GM19035 (cell line): Measurements from ENCODE around the gene HDAC11.
"Not testable (repeated sequence)": the region's sequence is repeated elsewhere in the genome, so short reads cannot be mapped to it uniquely, and the experiment has no call there.

Experiments used
- ATAC-seq: cut with Tn5 transposase; IDR thresholded peaks from one replicate; pipeline ENCODE4 v1.9.1; 2021; ENCODE audit not compliant: unreplicated experiment

HDAC11 gene

GRCh38 chr3:13506680-13507079 lies 26.6 kb downstream of the HDAC11 start:
- no peak for ATAC-seq

- no peak for ATAC-seq
Measured at GRCh38 chr3:13507247-13507569, 27.1 kb downstream of the HDAC11 start.

GRCh38 chr3:13507570-13508339 lies 27.6 kb downstream of the HDAC11 start:
- no peak for ATAC-seq

- no peak for ATAC-seq
Measured at GRCh38 chr3:13508496-13508895, 28.4 kb downstream of the HDAC11 start.

DNA sequence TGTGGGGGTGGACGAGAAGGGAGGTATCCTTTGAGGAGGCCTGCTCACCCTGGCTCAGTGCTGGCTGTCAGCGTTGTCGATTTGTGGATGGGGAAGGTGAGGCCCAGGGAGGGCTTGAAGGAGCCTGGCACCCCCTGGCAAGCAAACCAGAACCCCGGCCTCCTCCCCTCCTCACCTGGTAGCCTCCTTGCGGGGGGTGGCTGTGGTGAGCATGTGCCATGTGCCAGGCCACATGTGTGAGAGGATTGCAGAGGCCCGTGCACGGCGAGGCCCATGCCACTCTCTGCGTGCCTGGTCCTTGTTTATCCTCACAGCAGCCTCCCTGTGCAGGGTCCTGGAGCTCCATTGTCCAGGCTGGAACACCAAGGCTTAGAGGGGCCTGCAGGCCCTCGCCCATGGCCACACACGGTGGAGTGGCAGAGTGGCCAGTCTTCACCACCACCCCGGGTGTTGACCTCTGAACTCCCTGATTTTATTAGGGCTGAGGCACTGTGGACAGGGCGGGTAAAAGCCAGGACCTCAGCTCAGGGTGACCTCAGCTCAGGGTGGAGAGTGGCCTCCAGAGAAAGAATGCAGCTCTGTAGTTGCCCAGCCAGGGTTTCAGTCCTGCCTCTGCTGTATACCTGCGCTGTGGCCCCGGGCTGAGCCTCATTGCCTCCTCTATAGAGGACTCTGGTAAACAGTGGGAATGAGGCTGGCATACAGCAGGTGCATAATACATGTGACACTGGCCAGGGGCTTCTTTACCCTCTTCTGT lies 29.1 kb downstream of the HDAC11 start:
- no peak for ATAC-seq

GRCh38 chr3:13509816-13510192 lies 29.7 kb downstream of the HDAC11 start:
- no peak for ATAC-seq

- no peak for ATAC-seq
Measured at GRCh38 chr3:13512451-13512850, 32.3 kb downstream of the HDAC11 start.

DNA sequence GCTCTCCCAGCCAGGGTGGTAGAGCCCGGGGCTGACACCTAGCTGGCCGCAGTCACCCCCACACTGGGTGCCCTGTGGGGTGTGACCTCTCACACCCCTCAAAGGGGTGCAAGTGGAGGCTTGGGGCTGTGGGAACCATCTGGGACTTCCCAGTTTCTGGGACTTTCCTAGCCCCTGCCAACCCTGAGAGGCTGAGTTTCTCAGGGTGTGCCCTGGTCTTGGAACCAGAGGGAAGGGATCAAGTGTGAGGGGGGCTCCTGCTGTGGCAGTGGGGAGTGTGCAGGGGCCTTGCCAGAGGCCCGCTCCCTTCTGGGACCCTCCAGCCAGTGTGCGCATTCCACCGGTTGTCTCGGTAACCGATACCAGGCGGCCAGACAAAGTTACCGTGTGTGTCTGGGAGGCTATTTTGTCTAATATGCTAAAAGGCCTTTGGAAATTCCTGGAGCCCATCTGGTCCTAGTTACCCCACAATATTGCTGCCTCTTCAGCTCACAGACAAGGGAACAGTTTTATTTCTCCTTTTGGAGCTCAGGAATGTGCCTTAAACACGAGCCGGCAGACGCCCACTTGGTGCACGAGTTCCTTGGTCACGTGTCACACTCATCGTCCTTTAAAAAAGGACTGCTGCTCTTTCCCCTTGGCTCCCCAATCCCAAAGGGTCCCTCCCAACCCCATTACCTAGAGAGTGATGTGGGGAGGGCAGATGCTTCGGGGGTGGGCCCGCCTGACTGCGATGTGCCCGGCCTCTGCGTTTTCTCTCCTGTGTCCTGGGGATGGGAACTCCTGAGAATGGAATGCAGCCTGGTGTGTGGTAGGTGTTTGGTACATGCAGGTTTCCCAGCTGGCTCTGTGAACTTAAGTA lies 33.2 kb downstream of the HDAC11 start:
- no peak for ATAC-seq

DNA sequence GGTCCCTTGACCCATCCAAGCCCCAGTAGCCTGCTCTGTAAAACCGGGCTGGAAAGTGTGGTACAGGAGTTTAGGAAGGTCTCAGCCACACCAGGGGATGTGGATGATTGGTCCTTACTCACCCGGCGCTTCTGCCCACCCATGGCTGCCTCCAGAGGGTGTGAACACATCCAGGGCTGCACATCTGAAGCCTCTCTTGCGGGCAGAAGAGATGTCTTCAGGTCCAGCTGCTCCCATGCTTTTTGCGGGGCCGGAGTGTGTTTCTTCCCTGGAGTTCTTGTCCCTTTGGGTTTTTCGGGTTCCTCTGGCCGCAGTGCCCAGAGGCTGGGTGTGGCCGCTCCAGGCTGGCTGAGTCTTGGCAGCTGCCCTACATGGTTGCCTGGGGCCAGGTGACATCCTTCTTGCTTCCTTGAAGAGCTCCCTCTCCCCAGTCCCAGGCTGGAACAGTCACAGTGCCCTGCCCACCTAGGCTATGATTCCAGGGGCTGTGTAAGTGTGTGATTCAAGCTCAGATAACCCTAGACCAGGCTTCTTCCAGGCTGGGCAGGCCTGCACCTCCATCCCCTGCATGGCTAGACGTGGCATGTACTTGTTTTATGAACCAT lies 33.9 kb downstream of the HDAC11 start:
- ATAC-seq: no peak

DNA sequence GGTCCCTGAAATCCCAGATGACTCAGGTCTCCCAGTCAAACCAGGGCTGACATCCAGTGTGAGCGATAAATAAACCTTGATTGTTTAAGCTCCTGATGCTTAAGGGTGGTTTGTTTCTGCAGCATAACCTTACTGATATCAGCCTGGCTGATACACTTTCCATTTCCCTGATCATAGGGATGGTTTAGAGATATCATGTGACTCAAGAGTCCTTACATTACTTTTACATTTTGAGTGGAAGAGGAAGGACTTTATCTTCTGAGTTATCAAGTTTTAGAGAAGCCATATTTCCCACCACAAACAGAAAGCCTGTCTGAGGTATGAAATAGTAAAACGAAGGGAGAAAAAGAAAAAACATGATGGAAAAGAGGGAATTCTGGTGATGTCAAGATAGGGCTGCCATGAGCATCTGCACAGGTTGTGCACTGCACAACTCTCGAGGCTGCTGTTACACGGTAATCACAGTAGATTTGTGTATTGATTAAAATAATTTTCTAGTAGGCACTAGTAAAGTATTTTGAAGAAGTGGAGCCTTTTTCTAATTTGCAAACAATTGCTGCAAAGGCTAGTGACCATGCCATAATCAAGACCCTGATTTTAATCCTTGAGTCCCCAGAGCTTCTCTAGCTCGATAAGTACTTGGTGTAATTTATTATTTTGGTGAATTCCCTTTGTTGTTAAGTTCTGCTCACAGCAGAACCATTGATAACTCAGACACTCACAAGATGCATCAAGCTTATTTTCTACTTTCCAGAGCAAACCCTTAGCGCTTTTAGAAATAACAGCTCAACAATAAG lies 34.7 kb downstream of the HDAC11 start:
- ATAC-seq: no peak

DNA sequence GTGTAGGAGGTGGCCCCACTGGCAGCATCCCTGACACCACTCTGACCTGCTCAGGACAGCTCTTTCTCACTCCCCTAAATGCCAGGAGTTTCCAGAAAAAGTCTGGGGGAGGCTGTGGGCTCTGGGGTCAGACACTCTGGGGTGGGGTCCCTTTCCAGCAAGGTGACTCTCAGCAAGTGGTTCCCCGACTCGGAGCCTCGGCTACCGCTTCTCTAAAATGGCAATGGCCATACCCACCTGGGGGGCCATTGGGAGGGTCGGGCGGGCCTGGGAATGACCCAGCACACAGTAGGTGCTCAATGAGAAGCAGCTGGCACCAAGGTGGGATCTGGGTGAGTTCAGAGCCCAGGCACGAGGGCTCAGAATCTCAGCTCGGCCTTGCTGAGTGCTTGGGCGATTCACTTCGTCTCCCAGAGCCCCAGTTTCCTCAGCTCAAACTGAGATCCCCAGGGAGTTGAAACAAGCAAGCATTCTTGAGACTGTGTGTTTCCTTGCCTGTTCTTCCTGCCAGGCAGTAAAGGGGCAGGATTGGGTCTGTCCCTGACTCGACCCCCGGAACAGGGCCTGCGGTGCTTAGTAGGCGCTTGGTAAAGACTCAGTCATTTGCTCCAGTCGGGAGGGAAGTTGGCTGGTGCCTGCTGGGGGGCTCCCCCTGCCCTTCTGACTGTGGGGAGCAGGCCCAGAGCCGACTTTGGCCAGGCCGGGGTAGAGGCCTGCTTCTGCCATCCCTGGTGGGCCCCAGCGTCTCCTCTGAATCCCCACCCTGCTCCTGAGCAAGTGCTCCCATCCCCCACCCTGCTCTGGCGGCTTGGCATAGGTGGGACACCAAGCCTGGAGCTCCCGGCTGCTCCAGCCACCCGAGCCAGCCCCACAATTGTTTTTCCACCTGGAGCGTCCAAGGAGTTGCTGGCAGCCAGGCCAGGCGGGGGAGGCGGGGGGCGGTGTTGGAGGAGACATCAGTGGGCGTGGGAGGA lies 36.0 kb downstream of the HDAC11 start:
- no peak for ATAC-seq

DNA sequence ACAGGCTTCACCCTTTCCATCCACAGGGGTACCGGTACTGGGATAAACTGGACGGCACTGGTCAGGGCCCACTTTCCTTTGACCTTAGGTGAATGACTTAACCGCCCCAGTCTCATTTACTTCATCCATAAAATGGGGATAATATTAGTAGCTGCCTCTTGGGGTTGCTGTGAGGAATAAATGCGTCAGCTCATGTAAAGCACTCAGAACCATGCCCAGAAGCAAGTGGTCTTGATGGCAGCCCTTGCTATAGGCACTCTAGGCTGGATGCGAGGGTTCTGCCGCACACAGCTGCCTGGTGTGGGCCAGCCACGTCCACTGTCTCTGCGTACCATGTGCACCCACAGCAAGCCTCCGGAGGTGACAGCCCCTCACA lies 36.6 kb downstream of the HDAC11 start:
- no peak for ATAC-seq

GRCh38 chr3:13517253-13517977 lies 37.3 kb downstream of the HDAC11 start:
- ATAC-seq: no peak

DNA sequence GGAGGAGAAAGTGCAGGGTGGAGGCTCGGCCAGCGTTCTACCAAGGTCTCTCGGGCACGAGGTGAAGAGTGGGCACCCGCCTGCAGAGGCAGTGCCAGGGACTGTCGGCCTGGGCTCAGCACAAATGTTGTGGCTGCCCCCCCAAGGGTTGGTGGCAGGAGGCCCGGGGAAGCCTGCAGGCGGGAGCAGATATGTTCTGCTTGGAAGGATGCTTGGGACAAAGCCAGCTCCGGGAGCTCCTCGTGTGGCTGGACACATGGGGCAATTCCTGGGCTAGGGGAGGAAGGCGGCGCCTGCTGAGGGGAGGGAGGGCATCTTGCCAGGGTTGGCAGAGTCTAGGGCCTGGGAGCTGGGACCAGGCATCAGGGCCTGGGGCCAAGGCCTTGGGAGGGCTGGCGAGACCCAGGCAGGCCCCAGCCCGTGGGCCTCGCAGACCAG lies 38.4 kb downstream of the HDAC11 start:
- no peak for ATAC-seq

GRCh38 chr3:13519006-13519791 lies 39.1 kb downstream of the HDAC11 start:
- no peak for ATAC-seq

GRCh38 chr3:13520326-13520880 lies 40.3 kb downstream of the HDAC11 start:
- no peak for ATAC-seq

- ATAC-seq: no peak
Measured at GRCh38 chr3:13521309-13521708, 41.2 kb downstream of the HDAC11 start.

DNA sequence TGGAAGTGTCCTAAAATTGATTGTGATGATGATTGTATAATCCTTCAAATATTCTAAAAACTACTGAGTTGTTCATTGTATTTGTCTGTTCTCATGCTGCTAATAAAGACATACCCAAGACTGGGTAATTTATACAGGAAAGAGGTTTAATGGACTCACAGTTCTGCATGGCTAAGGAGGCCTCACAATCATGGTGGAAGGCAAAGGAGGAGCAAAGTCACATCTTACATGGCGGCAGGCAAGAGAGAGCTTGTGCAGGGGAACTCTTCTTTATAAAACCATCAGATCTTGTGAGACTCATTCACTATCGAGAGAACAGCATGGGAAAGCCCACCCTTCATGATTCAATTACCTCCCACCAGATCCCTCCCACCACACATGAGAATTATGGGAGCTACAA lies 41.6 kb downstream of the HDAC11 start:
- ATAC-seq: not testable (repeated sequence)
